GM20431 (cell line): Measurements from ENCODE around the gene CISD1.
"Not testable (repeated sequence)": the region's sequence is repeated elsewhere in the genome, so short reads cannot be mapped to it uniquely, and the experiment has no call there.

ENCODE experiments used
- in situ Hi-C: fragments of 300-500 bp; cut with MseI, MboI; formaldehyde crosslinking; loops from one replicate; pipeline ENCODE4 v1.15.0; 2020; ENCODE audit warnings: low sequenced_read_pairs; ENCODE audit not compliant: unreplicated experiment

CISD1 gene

GRCh38 chr10:58268946-58269781 is at the start of gene CISD1:
Gene CISD1 (plus strand): TSS chr10:58269162. CDS start chr10:58269274, 112 bp downstream.
- in situ Hi-C loops, result no loop called here

GRCh38 chr10:58219875-58220274 is 49.1 kb upstream of the CISD1 start:
- in situ Hi-C loops, result no loop called here

- in situ Hi-C loops, result no loop called here
Measured at GRCh38 chr10:58220769-58221451, 48.1 kb upstream of the CISD1 start.

- in situ Hi-C loops, result no loop called here
Measured at GRCh38 chr10:58225654-58226053, 43.3 kb upstream of the CISD1 start.

- in situ Hi-C loops, result not testable (repeated sequence)
Measured at GRCh38 chr10:58229856-58230255, 39.1 kb upstream of the CISD1 start.

GRCh38 chr10:58237014-58237834 is 31.7 kb upstream of the CISD1 start:
- in situ Hi-C loops, result no loop called here

- in situ Hi-C loops, result no loop called here
Measured at GRCh38 chr10:58239561-58240169, 29.3 kb upstream of the CISD1 start.

- in situ Hi-C loops, result no loop called here
Measured at GRCh38 chr10:58240531-58240930, 28.4 kb upstream of the CISD1 start.

GRCh38 chr10:58241346-58241745 is 27.6 kb upstream of the CISD1 start:
- in situ Hi-C loops, result no loop called here

GRCh38 chr10:58243269-58243668 is 25.7 kb upstream of the CISD1 start:
- in situ Hi-C loops, result no loop called here

GRCh38 chr10:58243801-58244200 is 25.2 kb upstream of the CISD1 start:
- in situ Hi-C loops, result not testable (repeated sequence)

GRCh38 chr10:58244242-58244641 is 24.7 kb upstream of the CISD1 start:
- in situ Hi-C loops, result not testable (repeated sequence)

- in situ Hi-C loops, result not testable (repeated sequence)
Measured at GRCh38 chr10:58244666-58245065, 24.3 kb upstream of the CISD1 start.

- in situ Hi-C loops, result no loop called here
Measured at GRCh38 chr10:58253184-58253583, 15.8 kb upstream of the CISD1 start.

- in situ Hi-C loops, result no loop called here
Measured at GRCh38 chr10:58254644-58255043, 14.3 kb upstream of the CISD1 start.

- in situ Hi-C loops, result not testable (repeated sequence)
Measured at GRCh38 chr10:58256013-58256780, 12.8 kb upstream of the CISD1 start.

- in situ Hi-C loops, result no loop called here
Measured at GRCh38 chr10:58258977-58259692, 9.8 kb upstream of the CISD1 start.

GRCh38 chr10:58260334-58260733 is 8.6 kb upstream of the CISD1 start:
- in situ Hi-C loops, result no loop called here

GRCh38 chr10:58262766-58263165 is 6.2 kb upstream of the CISD1 start:
- in situ Hi-C loops, result no loop called here
